Measurements from ENCODE around the gene TTLL4.
A peak's percentile ranks its signal among the peaks of the same experiment; 100 is the strongest.

TTLL4 gene

GRCh38 chr2:218782528-218782844 lies 71.9 kb downstream of the TTLL4 start:
- no peak for TF ChIP-seq TCF12 (IDR thresholded peaks at IDR 0.05; ENCODE audit: low read depth)

- TF ChIP-seq USF1 (IDR thresholded peaks at IDR 0.05) (no peak), RAD21 (IDR thresholded peaks at IDR 0.05; ENCODE audit: low read depth) (no peak), NFIC (IDR thresholded peaks at IDR 0.05) (no peak), EP300 (IDR thresholded peaks at IDR 0.05; ENCODE audit: borderline replicate concordance) (no peak), TCF12 (IDR thresholded peaks at IDR 0.05; ENCODE audit: low read depth) (no peak), REST (IDR thresholded peaks at IDR 0.05; ENCODE audit: low read depth) (no peak), CEBPB (IDR thresholded peaks at IDR 0.05) (no peak), CREB1 (IDR thresholded peaks at IDR 0.05; ENCODE audit: low read depth) (no peak), TAF1 (IDR thresholded peaks at IDR 0.05; ENCODE audit: low read depth) (no peak), FOXM1 (IDR thresholded peaks at IDR 0.05; ENCODE audit: borderline replicate concordance, low read depth) (no peak), ZBTB7A (IDR thresholded peaks at IDR 0.05; ENCODE audit: low read depth) (no peak), YY1 (IDR thresholded peaks at IDR 0.05; ENCODE audit: low read depth) (no peak), TEAD4 (IDR thresholded peaks at IDR 0.05) (no peak)
Measured at GRCh38 chr2:218783688-218784087, 73.1 kb downstream of the TTLL4 start.

GRCh38 chr2:218785103-218785502 lies 74.5 kb downstream of the TTLL4 start:
- no peak for TF ChIP-seq RAD21 (IDR thresholded peaks at IDR 0.05; ENCODE audit: low read depth)
- TF ChIP-seq USF1 (IDR thresholded peaks at IDR 0.05) = peak; percentile 36; the same call in 1 of the 2 replicates
- no peak for TF ChIP-seq ZBTB7A (IDR thresholded peaks at IDR 0.05; ENCODE audit: low read depth)

- TF ChIP-seq USF1 (IDR thresholded peaks at IDR 0.05) = no peak
- TF ChIP-seq TCF12 (IDR thresholded peaks at IDR 0.05; ENCODE audit: low read depth) = no peak
- TF ChIP-seq YY1 (IDR thresholded peaks at IDR 0.05; ENCODE audit: low read depth) = no peak
Measured at GRCh38 chr2:218786133-218786532, 75.5 kb downstream of the TTLL4 start.

- TF ChIP-seq TAF1 (IDR thresholded peaks at IDR 0.05; ENCODE audit: low read depth) (no peak), EGR1 (IDR thresholded peaks at IDR 0.05) (no peak), REST (IDR thresholded peaks at IDR 0.05; ENCODE audit: low read depth) (no peak), NFIC (IDR thresholded peaks at IDR 0.05) (no peak), MAX (IDR thresholded peaks at IDR 0.05) (no peak), CEBPB (IDR thresholded peaks at IDR 0.05) (no peak), TCF12 (IDR thresholded peaks at IDR 0.05; ENCODE audit: low read depth) (no peak), ZBTB7A (IDR thresholded peaks at IDR 0.05; ENCODE audit: low read depth) (no peak), CREB1 (IDR thresholded peaks at IDR 0.05; ENCODE audit: low read depth) (no peak), TEAD4 (IDR thresholded peaks at IDR 0.05) (no peak), RAD21 (IDR thresholded peaks at IDR 0.05; ENCODE audit: low read depth) (no peak), USF1 (IDR thresholded peaks at IDR 0.05) (no peak), YY1 (IDR thresholded peaks at IDR 0.05; ENCODE audit: low read depth) (no peak), FOXM1 (IDR thresholded peaks at IDR 0.05; ENCODE audit: borderline replicate concordance, low read depth) (no peak), EP300 (IDR thresholded peaks at IDR 0.05; ENCODE audit: borderline replicate concordance) (no peak)
Measured at GRCh38 chr2:218788529-218789255, 78.1 kb downstream of the TTLL4 start.

GRCh38 chr2:218792433-218792832 lies 81.8 kb downstream of the TTLL4 start:
- TF ChIP-seq FOXM1 (IDR thresholded peaks at IDR 0.05; ENCODE audit: borderline replicate concordance, low read depth) (no peak), REST (IDR thresholded peaks at IDR 0.05; ENCODE audit: low read depth) (no peak), EP300 (IDR thresholded peaks at IDR 0.05; ENCODE audit: borderline replicate concordance) (no peak), CEBPB (IDR thresholded peaks at IDR 0.05) (no peak), YY1 (IDR thresholded peaks at IDR 0.05; ENCODE audit: low read depth) (no peak), TAF1 (IDR thresholded peaks at IDR 0.05; ENCODE audit: low read depth) (no peak), RAD21 (IDR thresholded peaks at IDR 0.05; ENCODE audit: low read depth) (no peak), NFIC (IDR thresholded peaks at IDR 0.05) (no peak), TEAD4 (IDR thresholded peaks at IDR 0.05) (no peak), USF1 (IDR thresholded peaks at IDR 0.05) (no peak), MAX (IDR thresholded peaks at IDR 0.05) (no peak), EGR1 (IDR thresholded peaks at IDR 0.05) (no peak), ZBTB7A (IDR thresholded peaks at IDR 0.05; ENCODE audit: low read depth) (no peak), TCF12 (IDR thresholded peaks at IDR 0.05; ENCODE audit: low read depth) (no peak), CREB1 (IDR thresholded peaks at IDR 0.05; ENCODE audit: low read depth) (no peak)
